ENCODE data around the gene TMC3.
A peak's percentile ranks its signal among the peaks of the same experiment; 100 is the strongest.

The TMC3 gene

DNA sequence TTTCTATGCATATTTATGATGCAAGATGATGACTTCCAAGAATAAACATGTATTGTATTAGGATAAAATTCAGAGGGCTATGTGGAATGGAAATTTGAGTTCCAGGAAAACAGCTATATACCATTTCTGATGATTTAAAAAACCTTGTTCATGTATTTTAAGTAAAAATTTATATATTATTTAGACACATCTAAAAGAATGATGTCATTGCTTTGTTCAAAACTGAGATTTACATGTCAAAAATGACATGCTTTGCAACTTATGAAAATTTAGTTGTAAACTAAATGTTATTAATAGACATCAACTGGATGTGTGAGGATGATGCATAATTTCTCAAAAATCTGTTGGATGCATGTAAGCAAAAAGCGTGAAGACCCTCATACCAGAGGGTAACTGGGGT lies 52.3 kb downstream of the TMC3 start:
- DNase-seq, result no peak

DNA sequence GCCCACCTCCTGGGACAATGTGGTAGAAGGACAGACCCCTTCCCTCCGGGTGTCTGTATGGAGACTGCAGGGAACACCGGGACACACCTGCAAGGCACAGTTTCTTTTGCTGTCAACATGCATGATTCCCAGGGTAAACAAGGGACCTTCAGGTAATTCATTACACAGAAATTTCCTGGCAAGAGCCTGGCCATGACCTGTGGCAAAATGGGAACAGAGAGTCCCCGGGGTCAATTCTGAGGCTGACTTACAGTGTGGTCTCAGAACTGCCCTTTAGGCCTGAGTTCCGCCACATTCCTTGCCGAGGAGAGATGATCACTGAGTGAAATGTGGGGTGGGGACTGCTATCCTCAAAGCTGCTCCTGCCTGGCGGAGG lies 56.4 kb downstream of the TMC3 start:
- DNase-seq, result no peak

DNA sequence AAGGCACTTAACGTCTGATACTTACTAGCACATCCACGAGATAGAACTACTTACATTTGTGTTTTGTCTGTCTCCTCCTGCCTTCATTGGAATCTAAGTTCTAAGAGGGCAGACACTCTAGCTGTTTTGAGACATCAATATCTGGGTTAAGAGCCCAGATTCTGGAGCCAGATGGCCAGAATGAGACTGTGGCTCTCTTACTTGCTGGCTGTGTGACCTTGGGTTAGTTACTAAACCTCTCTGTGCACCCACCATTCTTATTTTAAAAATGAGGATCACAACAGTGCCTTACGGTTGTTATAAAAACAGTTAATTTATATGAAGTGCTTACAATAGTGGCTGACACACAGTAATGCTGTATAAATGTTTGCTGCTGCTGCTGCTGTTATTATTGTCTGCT lies 57.7 kb downstream of the TMC3 start:
- no peak for DNase-seq

DNA sequence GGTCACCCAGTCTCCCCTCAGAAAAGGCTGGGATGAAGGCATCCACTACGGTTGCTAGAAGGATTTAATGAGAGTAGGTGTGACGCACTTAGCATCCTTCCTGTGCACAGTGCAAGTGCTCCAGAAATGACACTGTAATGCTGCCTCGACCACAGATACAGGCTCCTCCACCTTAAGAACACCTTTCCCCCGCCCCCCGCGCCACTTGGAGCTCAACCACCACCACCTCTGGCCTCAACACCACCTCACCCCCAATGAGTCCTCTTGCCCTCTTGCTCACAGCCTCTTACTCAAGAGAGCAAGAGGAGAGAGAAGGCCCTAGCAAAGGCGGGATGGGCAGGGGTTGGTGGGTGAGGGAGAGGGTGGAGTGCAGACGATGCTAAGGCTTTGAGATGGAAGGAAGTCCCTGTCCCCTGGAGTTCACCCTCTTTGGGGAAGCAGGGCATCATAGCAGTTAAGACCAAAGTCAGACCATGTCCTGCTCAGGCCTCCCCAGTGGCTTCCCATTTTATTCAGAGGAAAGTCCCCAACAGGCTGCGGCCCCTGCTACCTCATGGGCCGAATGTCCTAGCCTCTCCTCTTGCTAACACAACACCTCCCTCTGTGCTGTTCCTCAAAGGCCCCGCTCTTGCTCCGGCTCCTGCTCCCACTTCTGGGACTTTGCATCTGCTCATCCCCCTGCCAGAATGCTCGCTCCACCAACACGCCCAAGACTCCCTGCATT lies 58.4 kb downstream of the TMC3 start:
- DNase-seq, result no peak

DNA sequence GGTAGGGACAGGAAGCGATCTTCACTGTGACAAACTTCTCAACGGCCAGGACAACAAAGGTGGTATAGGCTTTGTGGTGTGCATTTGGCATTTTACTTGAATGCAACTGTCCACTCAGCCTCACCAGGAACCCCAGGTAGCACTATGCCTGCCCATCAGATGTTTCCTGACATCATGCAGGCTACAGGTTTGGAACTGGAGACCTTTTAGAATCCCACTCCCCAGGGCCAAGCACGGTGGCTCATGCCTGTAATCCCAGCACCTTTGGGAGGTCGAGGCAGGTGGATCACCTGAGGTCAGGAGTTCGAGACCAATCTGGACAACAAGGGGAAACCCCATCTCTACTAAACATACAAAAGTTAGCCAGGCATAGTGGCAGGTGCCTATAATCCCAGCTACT lies 59.6 kb downstream of the TMC3 start:
- no peak for DNase-seq

DNA sequence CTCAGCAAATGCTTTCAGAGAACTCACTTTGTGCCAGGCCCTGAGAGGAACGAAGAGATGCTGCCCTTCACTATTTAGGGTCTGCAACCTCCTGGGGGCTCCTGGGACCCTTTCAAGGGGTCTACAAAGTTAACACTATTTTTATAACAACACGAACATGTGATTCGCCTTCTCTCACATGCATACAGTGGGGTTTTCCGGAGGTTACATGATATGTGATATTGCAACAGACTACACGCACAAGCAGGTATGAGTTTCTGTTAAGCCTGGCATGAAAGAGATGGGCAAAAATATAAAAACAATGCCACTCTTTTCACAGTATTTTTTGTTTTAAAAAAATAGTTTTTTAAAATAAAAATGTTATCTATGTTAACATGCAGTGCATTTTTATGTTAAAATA lies 60.3 kb downstream of the TMC3 start:
- DNase-seq, result no peak

DNA sequence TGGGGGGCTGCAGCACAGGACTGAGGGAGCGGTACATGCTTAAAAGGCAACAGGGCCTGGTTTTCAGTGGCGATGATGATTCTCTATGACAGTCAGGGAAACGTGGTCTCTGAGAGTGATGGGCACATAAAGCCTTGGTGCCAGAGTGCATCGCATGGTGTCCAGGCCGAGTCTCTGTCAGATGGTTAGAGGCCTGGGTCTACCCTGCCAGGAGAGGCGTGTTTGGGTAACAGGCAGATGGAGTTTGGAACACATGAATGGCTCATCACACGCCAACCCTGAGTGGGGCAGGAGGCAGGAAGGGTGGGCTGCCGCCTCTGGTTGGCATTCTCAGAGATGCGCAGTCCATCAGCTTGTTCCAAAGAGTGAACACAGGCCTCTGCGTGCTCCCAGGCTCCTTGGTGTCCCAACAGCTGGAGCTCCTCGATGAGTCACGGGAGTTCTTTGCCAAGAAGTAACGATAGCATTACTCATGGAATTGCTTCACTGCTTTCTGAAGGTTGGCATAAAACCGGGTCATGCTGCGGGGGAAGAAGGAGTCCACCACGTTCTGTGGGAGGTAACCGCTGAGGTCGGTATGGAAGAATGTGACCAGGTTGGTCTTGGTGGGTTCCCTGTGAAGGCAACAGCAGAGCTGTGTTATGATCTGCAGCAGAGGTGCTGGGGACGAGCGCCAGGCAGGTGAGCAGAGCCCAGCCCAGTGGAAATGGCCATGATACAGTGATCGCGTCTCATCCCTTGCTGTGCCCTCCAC lies 61.0 kb downstream of the TMC3 start:
- peak; percentile 89 for DNase-seq

DNA sequence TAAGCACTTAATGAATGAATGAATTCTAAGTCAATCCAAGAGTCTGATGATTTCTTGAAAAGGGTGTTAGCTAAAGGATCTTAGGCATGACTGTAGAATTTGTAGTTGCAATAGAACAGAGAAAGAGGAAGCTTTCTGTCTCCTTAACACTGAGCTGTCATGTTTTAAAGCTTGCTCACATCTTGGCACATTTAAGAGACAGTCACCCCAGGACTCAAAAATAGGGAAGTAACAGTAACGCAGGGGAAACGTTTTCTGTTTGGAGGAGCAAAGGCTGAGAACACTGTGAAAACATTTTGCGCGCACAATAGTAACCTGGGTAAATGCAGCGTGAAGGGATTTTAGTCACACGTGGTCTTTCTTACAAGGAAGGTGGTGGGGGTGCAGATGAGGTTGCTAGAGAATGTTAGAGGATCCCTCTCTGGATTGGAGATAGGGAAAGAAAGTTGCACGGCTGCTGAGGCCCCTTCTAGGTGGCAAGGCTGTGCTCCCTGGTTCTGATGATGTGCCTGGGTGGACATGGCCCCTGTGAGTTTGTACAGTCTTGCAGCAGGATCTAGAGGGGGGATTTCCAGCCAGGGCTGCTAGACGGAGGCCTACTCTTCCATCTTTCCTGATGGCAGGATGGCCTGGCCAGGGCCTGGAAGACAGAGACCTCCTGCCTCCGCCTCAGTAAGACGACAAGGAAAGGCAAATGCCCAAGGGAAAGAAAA lies 62.1 kb downstream of the TMC3 start:
- DNase-seq, result peak; percentile 97

DNA sequence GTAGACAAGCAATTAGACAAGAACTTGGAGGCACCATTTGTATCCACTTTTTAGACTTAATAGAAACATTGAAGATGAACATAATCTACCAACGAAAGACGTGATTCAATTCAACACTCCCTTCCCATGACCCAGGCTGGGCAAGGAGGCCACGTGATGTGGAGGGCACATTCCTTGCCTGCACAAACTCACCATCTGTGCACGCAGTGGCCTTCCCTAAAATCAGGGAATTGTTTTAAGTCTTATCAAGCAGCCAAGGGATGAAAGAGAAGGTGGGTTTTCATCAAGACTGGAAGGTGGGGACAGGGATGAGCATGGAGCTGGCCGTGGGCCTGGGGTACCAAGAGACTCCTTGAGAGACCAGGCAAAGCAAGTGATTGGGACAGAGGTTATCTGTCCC lies 63.5 kb downstream of the TMC3 start:
- DNase-seq, result no peak

DNA sequence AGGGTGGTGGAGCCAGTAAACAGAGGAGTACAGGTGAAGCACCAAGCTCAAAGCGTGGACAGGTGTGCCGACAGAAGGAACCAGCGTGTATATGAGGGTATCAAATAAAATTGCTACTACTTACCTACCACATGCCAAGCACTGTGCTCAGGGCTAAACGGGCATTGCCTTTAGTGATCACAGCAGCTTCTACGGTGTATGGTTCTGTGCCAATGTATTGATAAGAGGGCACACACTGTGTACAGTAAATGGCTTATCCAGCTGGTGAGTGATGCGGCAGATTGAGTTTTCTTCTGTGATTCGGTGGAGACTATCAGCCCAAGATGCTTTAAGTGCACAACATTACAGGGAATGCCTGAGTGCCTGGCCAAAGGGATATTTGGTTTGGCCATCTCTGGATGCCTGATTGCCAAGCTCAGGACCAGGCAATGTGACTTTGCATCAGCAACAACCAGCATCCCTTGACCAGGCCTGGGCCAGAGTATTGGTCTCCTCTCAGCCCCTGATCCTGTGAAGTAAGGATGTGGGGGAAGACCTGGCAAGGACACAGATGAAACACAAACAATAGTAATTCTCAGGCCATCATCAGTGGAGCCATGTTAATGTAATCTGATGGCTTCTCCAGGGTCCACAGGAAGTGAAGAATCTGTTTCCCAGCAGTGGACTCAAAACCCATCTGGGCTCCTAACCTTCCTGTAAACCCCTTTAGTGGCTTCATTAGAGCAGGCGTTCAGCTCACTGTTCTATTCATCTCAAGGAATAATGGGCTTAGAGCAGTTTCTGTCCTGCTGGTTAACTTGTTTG lies 64.2 kb downstream of the TMC3 start:
- DNase-seq, result no peak

DNA sequence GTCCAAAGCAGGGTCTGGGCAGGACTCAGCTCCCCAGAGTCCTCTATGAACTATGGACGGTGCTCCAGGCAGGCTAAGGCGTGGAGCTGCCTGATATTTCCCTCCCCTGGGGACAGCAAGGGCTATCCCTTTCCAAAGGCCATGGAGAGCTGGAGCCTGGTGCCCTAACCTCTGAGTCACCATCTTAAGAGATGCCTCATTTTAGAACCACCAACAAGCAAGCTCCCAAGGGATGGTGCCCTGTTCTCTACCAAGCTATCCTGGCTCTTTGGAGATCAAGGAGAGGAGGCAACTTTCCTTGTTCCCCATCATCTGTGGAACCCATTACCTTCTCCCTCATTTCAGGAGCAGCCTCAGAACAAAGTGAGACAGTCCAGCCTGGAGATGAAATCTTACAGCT lies 65.8 kb downstream of the TMC3 start:
- no peak for DNase-seq

DNA sequence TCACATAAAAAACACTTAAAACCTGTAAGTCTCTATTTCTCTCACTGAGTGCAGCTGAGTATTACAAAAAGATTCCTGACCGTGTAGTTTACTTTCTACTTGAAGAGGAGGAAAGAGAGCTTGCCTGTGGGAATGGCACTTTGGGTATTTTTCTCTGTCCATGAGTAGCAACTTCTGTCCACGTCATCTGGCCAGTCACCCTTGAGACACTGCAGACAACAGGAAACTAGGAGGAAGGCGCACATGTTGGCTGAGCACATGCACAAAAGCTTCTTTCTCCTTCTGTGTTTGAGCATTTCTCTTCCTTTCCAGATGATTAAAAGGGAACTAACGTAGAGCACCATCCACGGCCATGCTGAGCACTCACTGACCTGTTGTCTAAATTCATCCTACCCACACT lies 69.8 kb downstream of the TMC3 start:
- DNase-seq, result peak; percentile 38

DNA sequence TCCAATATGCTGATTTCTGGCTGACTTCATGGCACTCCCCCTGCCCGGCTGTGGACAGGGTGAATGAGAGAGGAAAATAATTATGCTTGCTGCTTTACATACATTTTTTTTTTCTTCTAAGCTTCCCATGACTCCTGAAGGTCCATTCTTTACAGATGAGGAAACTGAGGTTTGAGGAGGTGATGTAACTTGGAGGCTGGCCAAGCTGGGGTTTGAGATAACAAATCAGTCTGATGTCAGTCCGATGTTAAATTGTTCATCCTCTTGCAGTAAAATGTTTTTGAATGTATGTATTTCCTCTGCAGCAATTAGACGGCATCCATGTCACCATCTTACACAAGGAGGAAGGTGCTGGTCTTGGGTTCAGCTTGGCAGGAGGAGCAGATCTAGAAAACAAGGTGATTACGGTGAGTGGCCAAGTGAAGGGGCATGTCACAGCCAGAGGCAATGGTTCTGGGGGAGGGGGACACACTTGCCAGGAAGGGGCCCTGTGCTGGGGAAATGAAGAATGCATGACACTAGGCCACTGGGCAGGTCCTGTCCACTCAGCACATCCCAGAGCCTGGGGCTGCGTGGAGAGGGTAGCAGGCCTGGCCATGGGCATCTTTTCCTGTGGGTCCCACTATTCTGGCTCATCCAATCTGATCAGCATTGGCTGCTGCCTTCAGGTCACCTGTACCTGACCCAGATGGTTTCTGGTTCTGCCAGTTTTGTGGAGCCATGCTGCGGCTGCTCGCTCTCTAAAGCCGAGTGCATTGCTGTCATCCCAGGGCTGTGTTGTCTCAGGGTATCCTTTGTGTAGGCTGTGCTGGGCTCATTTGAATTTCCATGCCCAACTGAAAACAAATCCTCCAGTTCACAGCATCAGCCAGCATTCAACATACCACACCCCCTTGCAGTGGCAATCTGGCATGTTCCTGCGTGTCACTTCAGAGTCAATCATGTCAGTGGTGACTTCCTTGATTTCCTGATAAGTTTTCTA lies 70.5 kb downstream of the TMC3 start:
- peak; percentile 2 for DNase-seq

DNA sequence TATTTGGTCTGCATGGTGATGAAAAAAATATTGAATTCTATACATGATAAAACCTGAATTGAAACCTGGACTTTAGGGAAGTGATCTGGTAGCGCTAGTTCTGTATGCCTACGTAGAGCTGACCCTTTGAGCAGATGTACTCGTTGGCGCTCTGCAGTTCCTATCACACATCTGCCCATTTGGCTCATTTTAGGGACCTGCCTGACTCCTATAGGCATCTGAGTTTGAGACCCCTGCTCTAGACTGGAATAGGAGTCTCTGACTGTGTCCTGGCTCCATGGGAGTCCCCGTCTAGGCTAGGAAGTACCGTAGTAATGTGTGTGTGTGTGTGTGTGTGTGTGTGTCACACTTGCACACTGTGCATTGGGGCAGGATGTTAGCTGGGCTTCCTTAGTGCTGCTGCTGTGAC lies 71.3 kb downstream of the TMC3 start:
- peak; percentile 87 for DNase-seq

DNA sequence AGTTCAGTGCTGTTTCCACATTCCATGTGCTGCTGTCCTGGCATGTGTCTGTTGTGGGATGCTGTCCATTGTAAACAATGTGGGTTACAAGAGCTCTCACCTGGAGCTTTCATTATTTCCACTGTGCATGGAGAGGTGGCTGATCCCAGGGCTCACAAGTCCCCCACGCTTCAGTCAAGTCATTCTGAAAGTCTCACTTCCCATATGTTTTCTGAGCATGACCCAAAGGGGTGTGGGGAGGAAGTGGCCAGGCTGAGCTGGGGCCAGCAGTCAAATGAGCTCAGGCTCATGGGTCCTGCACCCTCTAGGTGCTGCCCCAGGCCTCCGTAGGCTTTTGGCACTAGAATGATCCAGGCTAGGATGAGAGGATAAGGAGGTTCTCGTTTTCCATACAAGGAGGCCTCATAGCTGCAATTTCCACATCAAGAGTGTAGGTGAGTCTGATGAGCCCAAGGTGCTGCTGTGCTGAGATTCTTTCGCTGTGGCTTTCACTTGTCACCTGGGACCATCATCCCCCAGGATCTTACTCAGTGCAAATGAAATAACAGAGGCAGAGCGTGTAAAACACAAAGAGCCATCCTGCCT lies 72.1 kb downstream of the TMC3 start:
- DNase-seq, result peak; percentile 90

DNA sequence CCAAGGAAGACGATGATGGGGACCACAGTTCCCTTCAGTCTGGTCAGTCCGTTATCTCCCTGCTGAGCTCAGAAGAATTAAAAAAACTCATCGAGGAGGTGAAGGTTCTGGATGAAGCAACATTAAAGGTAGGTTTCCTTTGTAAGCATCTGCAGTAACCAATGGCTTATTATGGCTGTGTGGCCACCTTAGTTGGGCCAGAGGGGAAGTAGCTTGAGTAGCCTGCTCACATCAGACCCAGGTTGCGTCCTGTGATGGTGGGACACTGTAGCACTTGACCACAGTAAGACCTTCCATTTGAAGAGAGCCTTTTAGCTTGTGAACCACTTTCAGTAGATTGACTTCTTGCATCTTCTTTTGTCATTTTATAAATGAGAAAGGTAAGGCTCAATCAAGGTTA lies 72.6 kb downstream of the TMC3 start:
- no peak for DNase-seq

DNA sequence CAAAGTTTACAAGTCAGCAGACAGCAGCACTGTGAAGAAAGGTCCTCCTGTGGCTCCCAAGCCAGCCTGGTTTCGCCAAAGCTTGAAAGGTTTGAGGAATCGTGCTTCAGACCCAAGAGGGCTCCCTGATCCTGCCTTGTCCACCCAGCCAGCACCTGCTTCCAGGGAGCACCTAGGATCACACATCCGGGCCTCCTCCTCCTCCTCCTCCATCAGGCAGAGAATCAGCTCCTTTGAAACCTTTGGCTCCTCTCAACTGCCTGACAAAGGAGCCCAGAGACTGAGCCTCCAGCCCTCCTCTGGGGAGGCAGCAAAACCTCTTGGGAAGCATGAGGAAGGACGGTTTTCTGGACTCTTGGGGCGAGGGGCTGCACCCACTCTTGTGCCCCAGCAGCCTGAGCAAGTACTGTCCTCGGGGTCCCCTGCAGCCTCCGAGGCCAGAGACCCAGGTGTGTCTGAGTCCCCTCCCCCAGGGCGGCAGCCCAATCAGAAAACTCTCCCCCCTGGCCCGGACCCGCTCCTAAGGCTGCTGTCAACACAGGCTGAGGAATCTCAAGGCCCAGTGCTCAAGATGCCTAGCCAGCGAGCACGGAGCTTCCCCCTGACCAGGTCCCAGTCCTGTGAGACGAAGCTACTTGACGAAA lies 74.3 kb downstream of the TMC3 start:
- DNase-seq, result no peak

DNA sequence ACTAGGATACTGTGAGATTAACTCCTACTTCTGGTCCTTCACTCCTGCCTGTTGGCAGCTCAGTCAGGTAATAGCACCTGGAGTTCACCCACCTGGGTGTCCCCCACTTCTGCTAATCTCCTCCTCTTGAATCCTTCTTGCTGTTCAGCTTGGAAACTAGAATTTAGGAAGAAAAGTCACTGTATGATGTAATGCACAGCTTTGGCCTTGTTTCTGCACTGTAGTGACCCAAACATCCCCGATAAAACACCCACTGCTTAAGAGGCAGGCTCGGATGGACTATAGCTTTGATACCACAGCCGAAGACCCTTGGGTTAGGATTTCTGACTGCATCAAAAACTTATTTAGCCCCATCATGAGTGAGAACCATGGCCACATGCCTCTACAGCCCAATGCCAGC lies 74.9 kb downstream of the TMC3 start:
- no peak for DNase-seq

DNA sequence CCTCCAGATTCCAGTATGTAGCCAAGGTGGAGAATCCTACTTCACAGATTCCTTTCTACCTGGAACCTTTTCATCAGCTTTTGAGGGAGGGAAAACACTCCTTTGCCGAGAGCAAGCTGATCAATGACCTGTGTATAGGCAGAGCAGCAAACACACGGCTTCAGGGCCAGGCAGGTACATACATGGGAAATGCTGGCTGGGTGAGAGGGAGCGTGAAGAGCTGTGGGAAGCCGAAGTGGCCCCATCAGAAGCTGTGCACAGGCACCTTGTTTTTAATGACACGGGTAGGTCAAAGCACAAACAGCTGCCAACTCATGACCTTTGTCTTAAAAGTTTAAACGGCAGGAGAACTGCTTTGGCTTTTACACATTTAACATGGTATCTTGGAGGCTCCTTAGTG lies 75.4 kb downstream of the TMC3 start:
- DNase-seq, result no peak

DNA sequence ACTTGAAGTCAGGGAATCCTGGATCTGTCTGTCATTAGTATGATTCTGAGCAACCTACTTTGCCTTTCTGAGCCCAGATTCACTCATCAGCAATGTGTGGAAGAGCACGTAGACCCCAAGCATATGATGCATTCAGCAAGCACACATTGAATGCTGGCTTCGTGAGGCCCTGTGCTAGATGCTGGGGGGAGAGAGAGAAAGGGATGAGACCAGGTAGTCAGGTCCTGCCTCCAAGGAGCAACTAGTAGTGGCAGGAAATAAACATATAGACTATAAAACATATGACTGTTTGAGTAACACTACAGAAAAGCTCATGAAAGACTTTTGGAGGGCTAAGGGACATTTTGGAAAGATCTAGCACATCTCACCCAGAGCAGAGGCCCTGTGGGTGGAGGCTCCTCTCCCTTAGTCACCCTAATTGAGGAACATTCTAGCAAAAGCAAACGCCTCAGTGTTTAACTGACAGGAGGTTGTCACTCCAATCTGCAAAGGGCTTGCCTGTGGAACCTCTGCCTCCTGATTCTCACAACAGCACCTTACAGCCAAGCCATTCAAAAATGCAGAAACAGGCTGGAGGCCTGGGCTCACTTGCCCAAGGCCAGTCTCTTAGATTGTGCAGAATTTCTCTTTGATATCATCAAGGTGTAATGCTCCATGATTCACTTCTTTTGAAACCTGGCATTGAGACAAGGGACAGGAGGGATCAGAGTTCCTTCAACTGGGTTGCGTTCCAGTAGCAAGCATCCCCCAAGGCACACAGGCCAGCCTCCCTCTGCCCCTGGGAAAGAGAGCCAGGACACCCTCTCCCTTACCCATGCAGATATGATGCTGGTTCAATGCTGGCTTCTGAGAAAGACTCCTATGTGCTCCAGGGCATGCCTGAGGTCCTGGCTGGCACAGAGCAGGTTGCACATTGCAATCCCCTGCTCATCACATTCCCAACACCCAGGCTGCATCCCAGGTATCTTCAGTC lies 76.1 kb downstream of the TMC3 start:
- peak; percentile 45 for DNase-seq
